PC-9 (cell line): ENCODE measurements around the gene PMIS2. TPM values are rescaled to one million over a fixed set of nuclear protein-coding genes. Genes with fewer than 3 reads are reported as not detected.
"Not testable (repeated sequence)": the region's sequence is repeated elsewhere in the genome, so short reads cannot be mapped to it uniquely, and the experiment has no call there.

Experiments
- BruUV-seq: library from RNA; stranded (reverse); fragments of 400-500 nt; replicated peaks from 2 replicates; lab custom pipeline; 2021; lab: Mats Ljungman, UMichigan
- CTCF ChIA-PET: fragments of 300-600 bp; sonication (Branson Sonifier 250); formaldehyde crosslinking; loops from one replicate; lab custom pipeline; 2022; ENCODE audit warnings: antibody characterized with exemption; lab: Charles Lee
- POLR2A ChIA-PET: fragments of 300-600 bp; sonication (Branson Sonifier 250); formaldehyde crosslinking; loops from one replicate; lab custom pipeline; 2022; ENCODE audit warnings: antibody characterized with exemption; ENCODE audit not compliant: unreplicated experiment; lab: Charles Lee
- DNase-seq, 2 experiments: peaks; one replicate each; pipeline versions ENCODE4 v3.0.0 to v3.0.0-alpha.2; 2015 to 2022; ENCODE audit warnings: mixed read lengths in 1 of 2
- H2AFZ ChIP-seq: fragments of 200-600 bp; sonication (generic); 2 replicates; pipeline ENCODE4 v1.8.1; 2017; ENCODE audit warnings: antibody characterized with exemption
- H3F3A ChIP-seq: fragments of 200-600 bp; sonication (generic); 2 replicates; pipeline ENCODE4 v1.8.1; 2017; ENCODE audit warnings: antibody characterized with exemption, mild to moderate bottlenecking, low read depth; ENCODE audit not compliant: insufficient read depth
- H3K27ac ChIP-seq: fragments of 200-600 bp; sonication (generic); 2 replicates; pipeline ENCODE4 v1.6.1; 2016; ENCODE audit warnings: mixed run types
- H3K27me3 ChIP-seq: fragments of 200-600 bp; sonication (generic); 2 replicates; pipeline ENCODE4 v1.6.1; 2016; ENCODE audit warnings: low read depth, mixed run types; ENCODE audit not compliant: insufficient read depth
- H3K36me3 ChIP-seq: fragments of 200-600 bp; sonication (generic); 2 replicates; pipeline ENCODE4 v1.6.1; 2016; ENCODE audit warnings: low read depth, mixed run types
- H3K4me1 ChIP-seq: fragments of 200-600 bp; sonication (generic); replicated peaks from 2 replicates; pipeline ENCODE4 v1.6.1; 2016; ENCODE audit warnings: mixed run types; ENCODE audit not compliant: insufficient read depth
- H3K4me2 ChIP-seq: fragments of 200-600 bp; sonication (generic); 2 replicates; pipeline ENCODE4 v1.6.1; 2017; ENCODE audit warnings: mixed run types
- H3K4me3 ChIP-seq: fragments of 200-600 bp; sonication (generic); 2 replicates; pipeline ENCODE4 v1.6.1; 2016; ENCODE audit warnings: mixed run types
- H3K79me2 ChIP-seq: fragments of 200-600 bp; sonication (generic); 2 replicates; pipeline ENCODE4 v1.6.1; 2017; ENCODE audit warnings: low read depth, mixed run types
- H3K9me2 ChIP-seq: fragments of 200-600 bp; sonication (generic); 2 replicates; pipeline ENCODE4 v1.8.1; 2017; ENCODE audit warnings: mild to moderate bottlenecking; ENCODE audit not compliant: insufficient read depth
- H3K9me3 ChIP-seq: fragments of 200-600 bp; sonication (generic); 2 replicates; pipeline ENCODE4 v1.8.1; 2016; ENCODE audit warnings: low read depth; ENCODE audit not compliant: insufficient read depth
- H4K20me1 ChIP-seq: fragments of 200-600 bp; sonication (generic); 2 replicates; pipeline ENCODE4 v1.8.1; 2017; ENCODE audit not compliant: insufficient read depth
- CTCF ChIP-seq: fragments of 200-600 bp; sonication (generic); conservative IDR thresholded peaks from 2 replicates; pipeline ENCODE4 v1.6.1; 2017; ENCODE audit warnings: mixed run types, antibody characterized with exemption, mild to moderate bottlenecking, moderate library complexity
- EZH2 ChIP-seq: fragments of 200-600 bp; sonication (generic); IDR thresholded peaks from 2 replicates; pipeline ENCODE4 v1.8.0; 2017; ENCODE audit warnings: antibody characterized with exemption, low read depth
- intact Hi-C: fragments of 100-400 bp; cut with micrococcal nuclease; formaldehyde crosslinking; loops from one replicate; pipeline ENCODE4 v1.10.0; 2022; ENCODE audit not compliant: unreplicated experiment
- total RNA-seq: library from RNA; stranded (reverse); gene quantifications from 2 replicates; pipeline ENCODE4 v1.2.3, GENCODE V29; 2021

PMIS2 gene
- total RNA-seq, 1 experiment from 2014 or later: not detected

- Histone ChIP-seq H3K4me3 (no peak overlapping the region), H4K20me1 (no peaks in the 10 kb centered on the region), H3K9me2 (no peaks in the 10 kb centered on the region), H3K27me3 (peaks cover 9% of the 10 kb centered on the region; the same call in 1 of the 2 replicates), H2AFZ (no peak overlapping the region), H3K4me2 (no peak overlapping the region), H3K4me1 (no peaks in the 10 kb centered on the region), H3K36me3 (no peaks in the 10 kb centered on the region), H3K9me3 (no peaks in the 10 kb centered on the region), H3F3A (no peaks in the 10 kb centered on the region), H3K27ac (no peak overlapping the region), H3K79me2 (no peaks in the 10 kb centered on the region)
- no peak for DNase-seq
- intact Hi-C loops: no loop called here
- POLR2A ChIA-PET: no interaction called here
- TF ChIP-seq CTCF (peak; percentile 52), EZH2 (no peak)
- BruUV-seq: no TSS peak
- CTCF ChIA-PET: no interaction called here
Observed at GRCh38 chr19:35592226-35592625, 6.3 kb downstream of the PMIS2 start.

DNA sequence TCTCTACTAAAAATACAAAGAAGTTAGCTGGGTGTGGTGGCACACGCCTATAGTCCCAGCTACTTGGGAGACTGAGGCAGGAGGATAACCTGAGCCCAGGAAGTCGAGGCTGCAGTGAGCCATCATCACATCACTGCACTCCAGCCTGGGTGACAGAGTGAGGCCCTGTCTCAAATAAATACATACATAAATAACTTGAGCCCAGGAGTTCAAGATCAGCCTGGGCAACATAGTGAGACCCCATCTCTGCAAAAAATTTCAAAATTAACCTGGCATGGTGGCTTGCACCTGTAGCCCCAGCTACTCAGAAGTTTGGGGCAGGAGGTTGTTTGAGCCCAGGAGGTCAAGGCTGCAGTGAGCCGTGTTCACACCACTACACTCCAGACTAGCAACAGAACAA is 9.1 kb downstream of the PMIS2 start:
- H3K27me3 ChIP-seq, H3K79me2 ChIP-seq, POLR2A ChIA-PET, H3K27ac ChIP-seq, CTCF ChIA-PET, BruUV-seq, H3K9me3 ChIP-seq, intact Hi-C loops, H4K20me1 ChIP-seq, DNase-seq, H3K4me3 ChIP-seq, H2AFZ ChIP-seq, H3K36me3 ChIP-seq, H3K4me2 ChIP-seq, H3K9me2 ChIP-seq: not testable (repeated sequence)
- Histone ChIP-seq H3F3A (peaks cover 21% of the 10 kb centered on the region), H3K4me1 (peaks cover 12% of the 10 kb centered on the region; the same call in 1 of the 2 replicates)

DNA sequence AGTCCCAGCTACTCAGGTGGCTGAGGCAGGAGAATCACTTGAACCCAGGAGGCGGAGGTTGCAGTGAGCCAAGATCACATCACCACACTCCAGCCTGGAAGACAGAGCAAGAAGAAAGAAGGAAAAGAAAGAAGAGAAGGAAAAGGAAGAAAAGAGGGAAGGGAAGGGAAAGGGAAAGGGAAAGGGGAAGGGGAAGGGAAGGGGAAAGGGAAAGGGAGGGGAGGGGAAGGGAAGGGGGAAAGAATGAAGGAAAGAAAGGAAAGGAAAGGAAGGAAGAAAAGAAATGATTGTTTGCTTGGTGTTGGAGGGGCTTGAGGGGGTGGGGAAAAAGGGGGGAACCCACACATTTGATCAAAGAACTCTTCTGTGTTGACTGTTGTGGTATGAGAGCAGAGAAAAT is 10.0 kb downstream of the PMIS2 start:
- H3K4me2 ChIP-seq: no peak overlapping the region
- H3K27ac ChIP-seq: no peak overlapping the region
- H3F3A ChIP-seq: peaks cover 21% of the 10 kb centered on the region
- no peaks in the 10 kb centered on the region for H3K9me3 ChIP-seq
- H3K4me1 ChIP-seq: peaks cover 12% of the 10 kb centered on the region; the same call in 1 of the 2 replicates
- no peaks in the 10 kb centered on the region for H3K9me2 ChIP-seq
- POLR2A ChIA-PET: interaction anchor here (0.7 kb wide), 1 partner anchor 316 kb away, joined by 14 read pairs; no protein-coding TSS in a partner anchor
- no peaks in the 10 kb centered on the region for H3K36me3 ChIP-seq
- H3K79me2 ChIP-seq: no peaks in the 10 kb centered on the region
- CTCF ChIA-PET: no interaction called here
- no peak overlapping the region for H2AFZ ChIP-seq
- intact Hi-C loops: no loop called here
- H4K20me1 ChIP-seq: no peaks in the 10 kb centered on the region
- DNase-seq: no peak
- H3K27me3 ChIP-seq: no peaks in the 10 kb centered on the region
- TF ChIP-seq CTCF: no peak
- TF ChIP-seq EZH2: no peak
- no TSS peak for BruUV-seq
- no peak overlapping the region for H3K4me3 ChIP-seq
